Measurements from ENCODE around the gene TINAGL1. TPM values are rescaled to one million over a fixed set of nuclear protein-coding genes. Genes with fewer than 3 reads are reported as not detected.

TINAGL1 gene
- total RNA-seq, 1 experiment from 2014 or later, result 57.9 TPM

DNA sequence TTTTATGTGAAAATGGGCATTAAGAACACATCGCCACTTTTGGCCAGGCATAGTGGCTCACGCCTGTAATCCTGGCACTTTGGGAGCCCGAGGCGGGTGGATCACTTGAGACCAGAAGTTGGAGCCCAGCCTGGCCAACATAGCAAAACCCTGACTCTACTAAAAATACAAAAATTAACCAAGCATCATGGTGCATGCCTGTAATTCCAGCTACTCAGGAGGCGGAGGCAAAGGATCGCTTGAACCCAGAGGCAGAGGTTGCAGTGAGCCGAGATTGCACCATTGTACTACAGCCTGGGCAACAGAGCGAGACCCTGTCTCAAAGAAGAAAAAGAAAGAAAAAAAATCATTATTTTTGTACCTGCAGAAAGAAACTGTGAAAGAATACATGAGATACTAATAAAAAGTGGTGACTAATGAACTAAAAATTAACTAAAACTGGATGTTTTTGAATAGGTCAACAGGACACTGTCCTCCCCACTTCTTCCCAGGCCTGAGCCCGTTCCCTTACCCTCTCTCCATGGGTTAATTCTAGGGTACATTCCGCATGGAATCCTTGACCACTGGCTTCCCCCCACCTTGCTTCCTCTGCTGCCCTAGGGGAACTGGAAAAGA lies 8.3 kb upstream of the TINAGL1 start:
- POLR2A ChIA-PET, result no interaction called here
- DNase-seq (ENCODE audit: low read depth, low spot score), result no peak
- H3K9me3 ChIP-seq (ENCODE audit: control insufficient read depth in 1 of 2, insufficient read depth in 1 of 2, low read depth in 1 of 2, low read length in 2 of 2), result no peaks in the 10 kb centered on the region
- no peak overlapping the region for H3K4me3 ChIP-seq (replicated peaks in 1 of 2; ENCODE audit: low read depth in 1 of 2, low read length in 2 of 2)
- RAD21 ChIA-PET (ENCODE audit: low non-redundant PET in 1 of 2, low total read pairs in 2 of 2, uncharacterized antibody in 2 of 2, unreplicated experiment in 2 of 2), result no interaction called here
- H3K27ac ChIP-seq (ENCODE audit: low read depth, low read length), result no peak overlapping the region
- CTCF ChIA-PET, result no interaction called here
- H3K4me1 ChIP-seq (ENCODE audit: control insufficient read depth in 1 of 2, insufficient read depth in 2 of 2, low read length in 2 of 2), result peaks cover 24 to 71% of the 10 kb centered on the region in 2 experiments
- no peak overlapping the region for H3K9ac ChIP-seq (ENCODE audit: low read length)
- BruUV-seq (replicated peaks), result no TSS peak
- no peaks in the 10 kb centered on the region for H3K79me2 ChIP-seq (ENCODE audit: insufficient read depth, low read length)
- H3K36me3 ChIP-seq (ENCODE audit: control insufficient read depth in 1 of 2, insufficient read depth in 2 of 2, low read length in 2 of 2), result no peaks in the 10 kb centered on the region
- no peak overlapping the region for H2AFZ ChIP-seq (ENCODE audit: low read depth, low read length, poor library complexity, severe bottlenecking)
- no peak for ATAC-seq
- H3K9me2 ChIP-seq (ENCODE audit: insufficient read depth), result no peaks in the 10 kb centered on the region
- no peaks in the 10 kb centered on the region for H3K27me3 ChIP-seq (ENCODE audit: insufficient read depth, low read length)
- no peak overlapping the region for H3K4me2 ChIP-seq (ENCODE audit: low read length)
- no peaks in the 10 kb centered on the region for H4K20me1 ChIP-seq (ENCODE audit: insufficient read depth)
- no peak for TF ChIP-seq MAX (IDR thresholded peaks at IDR 0.05)
- no peak for TF ChIP-seq YY1 (IDR thresholded peaks at IDR 0.05; ENCODE audit: extremely low read depth, insufficient replicate concordance, low read depth, low read length)
- TF ChIP-seq EZH2 (IDR thresholded peaks at IDR 0.05), result no peak
- no peak for TF ChIP-seq RAD21 (IDR thresholded peaks at IDR 0.05; ENCODE audit: low read depth)
- TF ChIP-seq ZBTB33 (IDR thresholded peaks at IDR 0.05; ENCODE audit: extremely low read depth, insufficient replicate concordance, low read length), result no peak
- TF ChIP-seq CBX3 (IDR thresholded peaks at IDR 0.05; ENCODE audit: low read depth), result no peak
- no peak for TF ChIP-seq CTCF (IDR thresholded peaks at IDR 0.05 in 2 of 3, conservative IDR thresholded peaks at IDR 0.05 in 1 of 3; ENCODE audit: borderline replicate concordance in 1 of 3, insufficient read depth in 1 of 3, low read depth in 2 of 3, low read length in 2 of 3)
- no peak for TF ChIP-seq ELF1 (IDR thresholded peaks at IDR 0.05; ENCODE audit: borderline replicate concordance, low read depth)
- no peak for TF ChIP-seq TCF7L2 (IDR thresholded peaks at IDR 0.05; ENCODE audit: borderline replicate concordance, extremely low read depth, insufficient read depth, insufficient read length)
- TF ChIP-seq, protein P1, sequence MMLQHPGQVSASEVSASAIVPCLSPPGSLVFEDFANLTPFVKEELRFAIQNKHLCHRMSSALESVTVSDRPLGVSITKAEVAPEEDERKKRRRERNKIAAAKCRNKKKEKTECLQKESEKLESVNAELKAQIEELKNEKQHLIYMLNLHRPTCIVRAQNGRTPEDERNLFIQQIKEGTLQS (IDR thresholded peaks at IDR 0.05), result no peak
- TF ChIP-seq CEBPB (IDR thresholded peaks at IDR 0.05; ENCODE audit: low read depth), result no peak
- TF ChIP-seq SIN3A (IDR thresholded peaks at IDR 0.05; ENCODE audit: low read depth), result no peak
- no peak for TF ChIP-seq JUND (IDR thresholded peaks at IDR 0.05)
- TF ChIP-seq FOSL1 (IDR thresholded peaks at IDR 0.05; ENCODE audit: low read depth), result no peak
- intact Hi-C loops (cut with micrococcal nuclease), result no loop called here
